Epithelial cell of esophagus (primary cell): ENCODE data around the gene RNU7-1.

Experiments used
- DNase-seq: peaks from one replicate; pipeline ENCODE4 v3.0.0; 2010; ENCODE audit warnings: low read depth
- H3K4me3 ChIP-seq: 2 replicates; pipeline ENCODE4 v1.5.1; 2011; ENCODE audit warnings: mild to moderate bottlenecking, low read length, control low read depth
- CTCF ChIP-seq: IDR thresholded peaks from 2 replicates; pipeline ENCODE4 v1.5.1; 2011; ENCODE audit warnings: low read depth, mild to moderate bottlenecking, low read length, control low read depth, inconsistent platforms; ENCODE audit not compliant: insufficient read depth; ENCODE audit errors: missing control alignments

Gene RNU7-1

GRCh38 chr12:6967651-6968100, 24.1 kb downstream of the RNU7-1 start:
- no peak overlapping the region for H3K4me3 ChIP-seq

GRCh38 chr12:6968426-6968825, 24.8 kb downstream of the RNU7-1 start:
- no peak for TF ChIP-seq CTCF
- no peak overlapping the region for H3K4me3 ChIP-seq
- DNase-seq: no peak

More at GRCh38 chr12:6967651-6968100, 24.1 kb downstream of the RNU7-1 start:
- no peak for TF ChIP-seq CTCF
- DNase-seq: no peak

DNA sequence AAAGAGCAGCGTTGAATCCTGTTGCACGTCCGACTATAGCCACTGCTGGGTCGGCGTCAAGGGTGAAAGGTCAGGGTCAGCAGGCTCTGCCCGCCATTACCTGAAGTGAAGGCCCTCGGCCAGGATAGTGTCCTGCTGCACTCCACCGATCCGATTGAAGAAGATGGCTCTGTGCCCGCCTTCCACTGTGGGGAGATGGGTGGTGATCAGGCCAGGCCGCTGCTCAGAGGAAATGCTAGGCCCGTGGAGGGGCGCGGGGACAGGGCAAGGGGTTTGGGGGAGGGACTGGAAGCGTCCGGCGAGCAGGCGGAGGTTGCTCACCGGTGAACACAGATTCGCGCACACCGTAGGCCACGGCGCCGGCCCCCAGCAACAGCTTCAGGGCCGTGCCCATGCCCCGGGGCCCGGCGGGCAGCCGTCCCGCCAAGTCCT, 26.5 kb downstream of the RNU7-1 start:
- H3K4me3 ChIP-seq: peak overlapping the region; percentile 100
- DNase-seq: no peak
- no peak for TF ChIP-seq CTCF

GRCh38 chr12:6974180-6974579, 30.6 kb downstream of the RNU7-1 start:
- no peak for TF ChIP-seq CTCF
- DNase-seq: no peak
- H3K4me3 ChIP-seq: no peak overlapping the region

DNA sequence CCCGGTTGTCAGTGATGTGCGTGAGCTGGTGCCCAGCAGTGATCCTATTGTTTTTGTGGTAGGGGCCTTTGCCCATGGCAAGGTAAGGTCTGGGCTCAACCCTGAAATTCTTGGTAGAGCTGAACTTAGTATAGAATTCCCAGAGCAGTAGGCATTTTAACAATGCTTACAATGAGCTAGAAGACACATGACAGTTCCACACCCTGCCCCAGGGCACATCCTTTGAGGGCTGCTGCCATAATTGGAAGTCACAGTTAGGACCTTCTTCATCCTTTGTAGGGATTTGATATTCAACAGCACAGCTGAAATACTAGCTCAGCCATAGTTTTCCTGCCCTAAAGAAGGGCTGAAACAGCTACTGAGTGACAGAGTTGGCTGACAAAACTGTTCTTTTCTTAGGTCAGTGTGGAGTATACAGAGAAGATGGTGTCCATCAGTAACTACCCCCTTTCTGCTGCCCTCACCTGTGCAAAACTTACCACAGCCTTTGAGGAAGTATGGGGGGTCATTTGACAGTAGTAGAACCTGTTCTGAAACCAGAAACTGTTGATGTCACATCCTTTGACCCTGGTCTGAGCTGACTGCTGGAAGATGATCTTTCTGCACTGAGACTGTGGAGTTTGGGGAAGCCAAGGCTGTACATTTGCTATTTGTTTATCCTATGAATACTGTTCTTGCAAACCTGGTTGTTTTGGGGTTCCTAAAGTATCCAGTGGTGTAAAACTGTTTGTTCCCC, 31.8 kb downstream of the RNU7-1 start:
- DNase-seq: no peak
- TF ChIP-seq CTCF: no peak
- no peak overlapping the region for H3K4me3 ChIP-seq

DNA sequence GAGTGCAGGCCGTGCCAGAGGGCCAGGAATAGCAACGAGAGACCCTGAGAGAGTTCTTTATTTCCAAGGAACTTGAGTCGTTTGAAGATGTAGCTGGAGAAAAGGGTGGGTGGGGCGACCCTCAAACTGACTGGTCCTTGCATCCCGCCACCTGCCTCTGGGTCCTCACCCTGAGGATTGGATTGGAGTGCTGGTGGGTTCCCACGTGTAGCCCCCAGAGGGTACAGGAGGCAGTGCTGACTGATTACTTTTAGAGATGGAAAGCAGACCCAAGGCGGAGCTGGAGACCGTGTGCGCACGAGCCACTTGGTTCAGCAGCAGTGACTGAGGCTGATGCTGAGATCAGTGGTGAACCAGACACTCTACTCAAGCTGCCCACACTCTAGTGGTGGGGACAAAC, 34.0 kb downstream of the RNU7-1 start:
- DNase-seq: no peak
- no peak overlapping the region for H3K4me3 ChIP-seq
- TF ChIP-seq CTCF: no peak

DNA sequence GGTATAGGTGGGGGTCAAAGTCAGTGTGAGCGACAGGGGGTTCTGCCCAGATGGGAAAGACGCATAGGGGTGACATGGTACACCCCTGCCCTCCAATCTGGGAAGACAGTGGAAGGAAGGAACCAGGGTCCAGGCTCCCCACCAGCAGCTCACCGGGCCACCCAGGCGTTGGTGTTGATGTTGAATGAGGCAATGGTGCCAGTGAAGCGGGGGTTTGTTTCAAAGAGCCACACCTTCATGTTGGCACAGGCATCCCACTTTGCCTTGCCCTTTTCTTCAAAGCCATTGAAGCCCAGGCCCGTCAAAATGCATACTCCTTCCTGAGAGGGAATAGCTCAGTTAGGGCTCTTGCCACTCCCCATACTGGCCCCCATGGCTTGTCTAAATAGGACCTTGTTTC, 34.6 kb downstream of the RNU7-1 start:
- no peak overlapping the region for H3K4me3 ChIP-seq
- no peak for TF ChIP-seq CTCF
- no peak for DNase-seq
